Measurements from ENCODE around the gene PAPPA.

The PAPPA gene

GRCh38 chr9:116369706-116370105 lies 216.1 kb downstream of the PAPPA start:
- H3K4me3 ChIP-seq (ENCODE audit: low read depth in 1 of 2, low read length in 1 of 2) = no peak overlapping the region
- no peaks in the 10 kb centered on the region for H3K36me3 ChIP-seq
- no peak for TF ChIP-seq CTCF (IDR thresholded peaks at IDR 0.05)
- H3K4me1 ChIP-seq (ENCODE audit: control insufficient read depth in 1 of 2, insufficient read depth in 1 of 2, low read depth in 1 of 2, low read length in 1 of 2) = no peaks in the 10 kb centered on the region
- H3K27me3 ChIP-seq = no peaks in the 10 kb centered on the region
- H3K27ac ChIP-seq = no peak overlapping the region
- H3K9me3 ChIP-seq = no peaks in the 10 kb centered on the region

- H3K36me3 ChIP-seq = no peaks in the 10 kb centered on the region
- no peak for TF ChIP-seq CTCF (IDR thresholded peaks at IDR 0.05)
- H3K9me3 ChIP-seq = no peaks in the 10 kb centered on the region
- no peak overlapping the region for H3K27ac ChIP-seq
- H3K4me1 ChIP-seq (ENCODE audit: control insufficient read depth in 1 of 2, insufficient read depth in 1 of 2, low read depth in 1 of 2, low read length in 1 of 2) = no peaks in the 10 kb centered on the region
- H3K4me3 ChIP-seq (ENCODE audit: low read depth in 1 of 2, low read length in 1 of 2) = no peak overlapping the region
- H3K27me3 ChIP-seq = no peaks in the 10 kb centered on the region
These were observed 217.0 kb downstream of the PAPPA start for GRCh38 chr9:116370556-116370955.

GRCh38 chr9:116372081-116372673 lies 218.6 kb downstream of the PAPPA start:
- H3K9me3 ChIP-seq = no peaks in the 10 kb centered on the region
- H3K4me3 ChIP-seq (ENCODE audit: low read depth in 1 of 2, low read length in 1 of 2) = no peak overlapping the region
- H3K27ac ChIP-seq = no peak overlapping the region
- H3K36me3 ChIP-seq = no peaks in the 10 kb centered on the region
- H3K27me3 ChIP-seq = no peaks in the 10 kb centered on the region
- H3K4me1 ChIP-seq (ENCODE audit: control insufficient read depth in 1 of 2, insufficient read depth in 1 of 2, low read depth in 1 of 2, low read length in 1 of 2) = no peaks in the 10 kb centered on the region
- no peak for TF ChIP-seq CTCF (IDR thresholded peaks at IDR 0.05)

GRCh38 chr9:116372786-116373185 lies 219.2 kb downstream of the PAPPA start:
- H3K9me3 ChIP-seq = no peaks in the 10 kb centered on the region
- no peak for TF ChIP-seq CTCF (IDR thresholded peaks at IDR 0.05)
- H3K4me1 ChIP-seq (ENCODE audit: control insufficient read depth in 1 of 2, insufficient read depth in 1 of 2, low read depth in 1 of 2, low read length in 1 of 2) = no peaks in the 10 kb centered on the region
- no peak overlapping the region for H3K4me3 ChIP-seq (ENCODE audit: low read depth in 1 of 2, low read length in 1 of 2)
- no peaks in the 10 kb centered on the region for H3K36me3 ChIP-seq
- no peak overlapping the region for H3K27ac ChIP-seq
- H3K27me3 ChIP-seq = no peaks in the 10 kb centered on the region

- Histone ChIP-seq H3K27me3 (no peaks in the 10 kb centered on the region), H3K27ac (no peak overlapping the region), H3K36me3 (no peaks in the 10 kb centered on the region), H3K4me1 (ENCODE audit: control insufficient read depth in 1 of 2, insufficient read depth in 1 of 2, low read depth in 1 of 2, low read length in 1 of 2) (no peaks in the 10 kb centered on the region), H3K9me3 (no peaks in the 10 kb centered on the region), H3K4me3 (ENCODE audit: low read depth in 1 of 2, low read length in 1 of 2) (no peak overlapping the region)
- TF ChIP-seq CTCF (IDR thresholded peaks at IDR 0.05) = no peak
These were observed 223.7 kb downstream of the PAPPA start for GRCh38 chr9:116377179-116377798.

Measured in neutrophil (primary cell).